CD4-positive, alpha-beta T cell (primary cell): ENCODE results near the gene IBTK. TPM values are rescaled to one million over a fixed set of nuclear protein-coding genes. Genes with fewer than 3 reads are reported as not detected.

Experiments
- ATAC-seq: fragments of 200-7000 bp; cut with Tn5 transposase; one replicate; pipeline ENCODE4 v1.10.0; 2022; ENCODE audit warnings: mild to moderate bottlenecking; ENCODE audit not compliant: poor library complexity
- CTCF ChIA-PET: fragments of 350-600 bp; sonication (Branson Sonifier 250); formaldehyde crosslinking; loops from one replicate; lab custom pipeline; 2021; ENCODE audit warnings: antibody characterized with exemption, inconsistent platforms; lab: Charles Lee
- POLR2A ChIA-PET: fragments of 350-600 bp; sonication (Branson Sonifier 250); formaldehyde crosslinking; loops from one replicate; lab custom pipeline; 2021; ENCODE audit warnings: antibody characterized with exemption, inconsistent platforms; lab: Charles Lee
- DNase-seq, 14 experiments: peaks; one replicate each; pipeline ENCODE4 v3.0.0-alpha.2; 2013 to 2020; ENCODE audit warnings: mixed read lengths in 2 of 14
- H3K27ac ChIP-seq, 2 donors: one replicate each; pipeline versions ENCODE4 v1.5.1 to v1.7.0; 2013; ENCODE audit warnings: low read length in 2 of 2, low read depth in 1 of 2, mild to moderate bottlenecking in 1 of 2
- H3K27me3 ChIP-seq, 2 experiments: 1 replicate in 1 of 2; 2 replicates in 1 of 2; pipeline versions ENCODE4 v1.6.1 to v1.7.0; 2013; ENCODE audit warnings: low read length in 2 of 2, control low read depth in 1 of 2, mild to moderate bottlenecking in 1 of 2, moderate library complexity in 1 of 2; ENCODE audit not compliant: insufficient read depth in 2 of 2, control insufficient read depth in 1 of 2
- H3K36me3 ChIP-seq: one replicate; pipeline ENCODE4 v1.6.1; 2013; ENCODE audit warnings: low read length, control low read depth; ENCODE audit not compliant: insufficient read depth
- H3K4me1 ChIP-seq: one replicate; pipeline ENCODE4 v1.6.1; 2013; ENCODE audit warnings: low read length, control low read depth; ENCODE audit not compliant: insufficient read depth
- H3K4me3 ChIP-seq: one replicate; pipeline ENCODE4 v1.5.1; 2013; ENCODE audit warnings: mild to moderate bottlenecking, low read length, moderate library complexity
- H3K9me3 ChIP-seq, 2 experiments: 1 replicate in 1 of 2; 2 replicates in 1 of 2; pipeline versions ENCODE4 v1.6.1 to v1.7.0; 2013; ENCODE audit warnings: low read length in 2 of 2, mild to moderate bottlenecking in 2 of 2, control low read depth in 1 of 2, moderate library complexity in 1 of 2; ENCODE audit not compliant: control insufficient read depth in 1 of 2, insufficient read depth in 1 of 2
- H3K27ac Mint-ChIP-seq: one replicate; pipeline ENCODE4 v1.8.0; 2020; ENCODE audit warnings: mixed read lengths
- H3K27me3 Mint-ChIP-seq: one replicate; pipeline ENCODE4 v1.8.0; 2021; ENCODE audit warnings: mixed read lengths
- H3K36me3 Mint-ChIP-seq: one replicate; pipeline ENCODE4 v1.8.0; 2021; ENCODE audit warnings: low read depth, mixed read lengths
- H3K4me1 Mint-ChIP-seq: one replicate; pipeline ENCODE4 v1.8.0; 2021; ENCODE audit warnings: low read depth, mixed read lengths
- H3K4me3 Mint-ChIP-seq: one replicate; pipeline ENCODE4 v1.8.0; 2020; ENCODE audit warnings: mild to moderate bottlenecking, mixed read lengths
- H3K9me3 Mint-ChIP-seq: one replicate; pipeline ENCODE4 v1.8.0; 2020; ENCODE audit warnings: mixed read lengths
- CTCF ChIP-seq: fragments of 200-600 bp; IDR thresholded peaks from one replicate; pipeline ENCODE4 v1.8.0; 2022; ENCODE audit warnings: antibody characterized with exemption, mild to moderate bottlenecking
- intact Hi-C, 2 experiments: fragments of 100-400 bp; cut with DNase I in 1 of 2; cut with micrococcal nuclease in 1 of 2; formaldehyde crosslinking; loops; one replicate each; pipeline versions ENCODE4 v1.15.1 to v1.9.0; 2023 to 2025; cut with DNase I, micrococcal nuclease
- total RNA-seq, 174 experiments: library from RNA in 2 of 174; stranded (reverse) in 2 of 174; gene quantifications; one replicate each; pipeline ENCODE4 v1.2.3 and lab custom pipeline; 2021 to 2026

IBTK gene
- total RNA-seq, 2 experiments from 2014 or later: 11.0 to 11.2 TPM

- no peak overlapping the region for H3K27ac Mint-ChIP-seq
- no peak overlapping the region for H3K27ac ChIP-seq
- peaks cover 82% of the 10 kb centered on the region for H3K36me3 Mint-ChIP-seq
- no peak overlapping the region for H3K4me3 Mint-ChIP-seq
- no peak for DNase-seq
- no peaks in the 10 kb centered on the region for H3K9me3 Mint-ChIP-seq
- H3K4me1 ChIP-seq: no peaks in the 10 kb centered on the region
- H3K4me3 ChIP-seq: no peak overlapping the region
- no peaks in the 10 kb centered on the region for H3K27me3 Mint-ChIP-seq
- ChIA-PET CTCF (no interaction called here), POLR2A (no interaction called here)
- H3K4me1 Mint-ChIP-seq: no peaks in the 10 kb centered on the region
- intact Hi-C loops: no loop called here
- ATAC-seq: no peak
- peaks cover 69% of the 10 kb centered on the region for H3K36me3 ChIP-seq
- H3K9me3 ChIP-seq: no peaks in the 10 kb centered on the region
- TF ChIP-seq CTCF: no peak
- H3K27me3 ChIP-seq: no peaks in the 10 kb centered on the region
Measured at GRCh38 chr6:82217018-82217586, 30.4 kb downstream of the IBTK start.

GRCh38 chr6:82216549-82216948, 31.0 kb downstream of the IBTK start:
- Histone ChIP-seq H3K4me3 (no peak overlapping the region), H3K27ac (no peak overlapping the region), H3K36me3 (peaks cover 69% of the 10 kb centered on the region), H3K4me1 (no peaks in the 10 kb centered on the region), H3K27me3 (no peaks in the 10 kb centered on the region), H3K9me3 (no peaks in the 10 kb centered on the region)
- DNase-seq (no peak), ATAC-seq (no peak)
- intact Hi-C loops: no loop called here
- TF ChIP-seq CTCF: no peak
- no peak overlapping the region for H3K4me3 Mint-ChIP-seq
- peaks cover 87% of the 10 kb centered on the region for H3K36me3 Mint-ChIP-seq
- H3K9me3 Mint-ChIP-seq: no peaks in the 10 kb centered on the region
- ChIA-PET CTCF (no interaction called here), POLR2A (no interaction called here)
- H3K4me1 Mint-ChIP-seq: no peaks in the 10 kb centered on the region
- H3K27me3 Mint-ChIP-seq: no peaks in the 10 kb centered on the region
- no peak overlapping the region for H3K27ac Mint-ChIP-seq

GRCh38 chr6:82211326-82211725, 36.2 kb downstream of the IBTK start:
- no peak overlapping the region for H3K27ac ChIP-seq
- Mint-ChIP-seq H3K27me3 (no peaks in the 10 kb centered on the region), H3K4me1 (peaks cover 4% of the 10 kb centered on the region), H3K27ac (no peak overlapping the region), H3K36me3 (peaks cover 84% of the 10 kb centered on the region), H3K9me3 (no peaks in the 10 kb centered on the region), H3K4me3 (no peak overlapping the region)
- H3K9me3 ChIP-seq: no peaks in the 10 kb centered on the region
- TF ChIP-seq CTCF: no peak
- ChIA-PET CTCF (no interaction called here), POLR2A (no interaction called here)
- no peaks in the 10 kb centered on the region for H3K27me3 ChIP-seq
- intact Hi-C loops: no loop called here
- no peak overlapping the region for H3K4me3 ChIP-seq
- DNase-seq (no peak), ATAC-seq (no peak)
- H3K4me1 ChIP-seq: no peaks in the 10 kb centered on the region
- peaks cover 50% of the 10 kb centered on the region for H3K36me3 ChIP-seq
